ENCODE results near the gene MYOM1.
"Not testable (repeated sequence)": the region's sequence is repeated elsewhere in the genome, so short reads cannot be mapped to it uniquely, and the experiment has no call there.

The MYOM1 gene

GRCh38 chr18:3035635-3036034 lies 184.1 kb downstream of the MYOM1 start:
- no peak for DNase-seq (ENCODE audit: low read depth in 2 of 2)

DNA sequence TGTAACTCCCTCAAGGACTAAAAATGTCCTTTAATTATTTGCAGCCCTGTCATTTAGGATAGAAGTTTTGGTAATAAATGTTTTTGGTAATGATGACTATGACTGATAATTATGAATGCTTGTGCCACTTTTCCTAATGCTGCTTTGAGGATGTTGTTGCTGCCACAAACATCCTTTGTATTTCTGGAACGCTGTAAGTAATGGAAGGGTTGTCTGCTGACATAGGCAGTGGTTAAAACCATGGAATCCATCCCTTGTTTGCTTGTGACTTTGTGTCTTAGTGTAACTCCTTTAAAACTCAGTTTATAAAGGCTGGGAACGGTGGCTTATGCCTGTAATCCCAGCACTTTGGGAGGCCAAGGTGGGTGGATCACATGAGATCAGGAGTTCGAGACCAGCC lies 187.0 kb downstream of the MYOM1 start:
- DNase-seq (ENCODE audit: low read depth in 2 of 2), result no peak

GRCh38 chr18:3029215-3029952 lies 190.4 kb downstream of the MYOM1 start:
- no peak for DNase-seq (ENCODE audit: low read depth in 2 of 2)

DNA sequence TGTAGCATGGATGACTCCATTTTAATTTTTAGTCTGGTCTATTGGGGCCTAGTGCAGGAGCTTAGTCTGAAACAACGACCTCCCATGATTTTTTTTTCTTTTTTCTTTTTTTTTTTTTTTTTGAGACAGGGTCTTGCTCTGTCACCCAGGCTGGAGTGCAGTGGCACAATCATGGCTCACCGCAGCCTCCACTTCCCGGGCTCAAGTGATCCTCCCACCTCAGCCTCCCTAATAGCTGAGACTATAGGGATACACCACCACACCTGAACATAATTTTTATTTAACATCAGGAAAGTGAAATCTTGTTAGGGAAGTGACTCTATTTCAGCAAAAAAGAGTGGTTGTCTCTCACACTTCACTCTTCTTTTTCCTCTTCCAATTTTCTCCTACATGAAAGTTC lies 191.7 kb downstream of the MYOM1 start:
- DNase-seq (ENCODE audit: low read depth in 2 of 2), result not testable (repeated sequence)

GRCh38 chr18:3027370-3027891 lies 192.3 kb downstream of the MYOM1 start:
- DNase-seq (ENCODE audit: low read depth in 2 of 2), result no peak

- DNase-seq (ENCODE audit: low read depth in 2 of 2), result no peak
Observed at GRCh38 chr18:3025544-3025943, 194.2 kb downstream of the MYOM1 start.

DNA sequence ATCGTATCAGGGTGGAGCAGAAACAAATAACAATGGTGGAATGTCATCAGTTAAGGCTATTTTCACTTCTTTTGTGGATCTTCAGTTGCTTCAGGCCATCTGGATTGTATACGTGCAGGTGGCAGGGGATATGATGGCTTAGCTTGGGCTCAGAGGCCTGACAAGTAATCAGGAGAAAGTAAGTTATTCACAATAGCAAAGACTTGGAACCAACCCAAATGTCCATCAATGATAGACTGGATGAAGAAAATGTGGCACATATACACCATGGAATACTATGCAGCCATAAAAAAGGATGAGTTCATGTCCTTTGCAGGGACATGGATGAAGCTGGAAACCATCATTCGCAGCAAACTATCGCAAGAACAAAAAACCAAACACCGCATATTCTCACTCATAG lies 196.2 kb downstream of the MYOM1 start:
- not testable (repeated sequence) for DNase-seq (ENCODE audit: low read depth in 2 of 2)

Measured in stimulated activated CD8-positive, alpha-beta memory T cell treated with anti-CD3 and anti-CD28 coated beads, Interleukin-2, amount 100 ng/mL, for 48 hours (primary cell).